IPS-NIHi7 (cell line): ENCODE measurements around the gene KCNMB3.
"Not testable (repeated sequence)": the region's sequence is repeated elsewhere in the genome, so short reads cannot be mapped to it uniquely, and the experiment has no call there.

Source experiments
- DNase-seq: peaks from one replicate; pipeline ENCODE4 v3.0.0; 2012; ENCODE audit warnings: mixed read lengths; ENCODE audit errors: extremely low spot score

The KCNMB3 gene

GRCh38 chr3:179264449-179264848 lies 13.5 kb upstream of the KCNMB3 start:
- no peak for DNase-seq

- DNase-seq, result no peak
Measured at GRCh38 chr3:179263134-179263533, 12.2 kb upstream of the KCNMB3 start.

- DNase-seq, result peak; percentile 91
Measured at GRCh38 chr3:179260949-179261765, 10.2 kb upstream of the KCNMB3 start.

- not testable (repeated sequence) for DNase-seq
Measured at GRCh38 chr3:179259959-179260756, 9.2 kb upstream of the KCNMB3 start.

GRCh38 chr3:179258820-179259219 lies 7.9 kb upstream of the KCNMB3 start:
- no peak for DNase-seq

GRCh38 chr3:179257742-179258141 lies 6.8 kb upstream of the KCNMB3 start:
- DNase-seq, result not testable (repeated sequence)

DNA sequence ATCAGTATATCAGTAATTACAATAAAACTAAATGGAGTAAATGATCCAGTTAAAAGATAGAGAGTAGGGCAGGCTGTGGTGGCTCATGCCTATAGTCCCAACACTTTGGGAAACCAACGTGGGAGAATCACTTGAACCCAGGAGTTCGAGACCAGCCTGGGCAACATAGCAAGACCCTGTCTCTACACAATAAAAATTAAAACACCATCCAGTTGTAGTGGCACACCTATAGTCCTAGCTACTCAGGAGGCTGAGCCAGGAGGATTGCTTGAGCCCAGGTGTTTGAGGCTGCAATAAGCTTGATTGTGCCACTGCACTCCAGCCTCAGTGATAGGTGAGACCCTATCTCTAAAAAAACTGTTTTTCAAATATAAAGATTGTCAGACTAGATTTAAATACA lies 5.9 kb upstream of the KCNMB3 start:
- DNase-seq, result no peak

- DNase-seq, result no peak
Measured at GRCh38 chr3:179247289-179248015, 3.5 kb downstream of the KCNMB3 start.

- DNase-seq, result no peak
Measured at GRCh38 chr3:179244878-179245277, 6.0 kb downstream of the KCNMB3 start.

DNA sequence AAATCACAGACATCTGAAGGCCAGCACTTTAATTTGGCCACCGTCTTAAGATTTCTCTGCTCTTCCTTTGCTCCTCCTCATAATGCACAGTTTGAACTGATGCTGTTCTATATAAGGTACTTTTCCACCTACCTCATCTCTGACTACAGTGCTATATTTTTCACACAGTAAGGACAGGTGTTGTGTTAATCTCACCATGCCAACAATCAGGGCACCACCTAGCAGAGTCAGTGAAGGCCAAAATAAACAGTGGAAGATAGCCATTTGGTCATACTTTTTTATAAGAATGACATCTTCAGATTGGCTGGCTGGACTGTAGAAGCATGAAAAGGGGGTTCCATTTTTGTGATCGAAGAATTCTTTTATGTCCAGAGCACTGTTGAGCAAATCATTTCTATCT lies 8.1 kb downstream of the KCNMB3 start:
- DNase-seq, result not testable (repeated sequence)

DNA sequence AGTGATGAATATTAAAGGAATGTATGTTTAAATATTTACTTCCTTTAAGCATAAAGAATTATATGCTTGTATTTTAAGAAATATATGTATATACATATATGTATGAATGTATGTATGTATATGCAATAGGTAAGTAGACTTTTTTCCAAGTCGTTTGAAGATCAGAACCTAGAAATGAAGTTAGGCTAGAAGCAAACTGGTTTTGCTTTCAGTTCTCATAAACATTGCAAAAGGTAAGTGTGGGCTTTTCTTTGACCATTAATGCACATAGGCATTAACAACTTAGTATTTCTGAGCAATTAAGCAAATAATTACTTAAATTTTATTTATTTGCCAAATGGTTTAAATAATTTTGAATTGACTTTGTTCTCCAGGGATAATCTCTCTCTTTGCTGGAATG lies 10.6 kb downstream of the KCNMB3 start:
- not testable (repeated sequence) for DNase-seq

- no peak for DNase-seq
Measured at GRCh38 chr3:179236669-179237301, 14.1 kb downstream of the KCNMB3 start.

DNA sequence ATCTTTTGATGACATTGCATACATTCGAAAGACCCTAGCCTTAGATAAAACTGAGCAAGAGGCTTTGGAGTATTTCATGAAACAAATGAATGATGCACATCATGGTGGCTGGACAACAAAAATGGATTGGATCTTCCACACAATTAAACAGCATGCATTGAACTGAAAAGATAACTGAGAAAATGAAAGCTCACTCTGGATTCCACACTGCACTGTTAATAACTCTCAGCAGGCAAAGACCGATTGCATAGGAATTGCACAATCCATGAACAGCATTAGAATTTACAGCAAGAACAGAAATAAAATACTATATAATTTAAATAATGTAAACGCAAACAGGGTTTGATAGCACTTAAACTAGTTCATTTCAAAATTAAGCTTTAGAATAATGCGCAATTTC lies 16.7 kb downstream of the KCNMB3 start:
- no peak for DNase-seq

- DNase-seq, result no peak
Measured at GRCh38 chr3:179233043-179233442, 17.9 kb downstream of the KCNMB3 start.

- no peak for DNase-seq
Measured at GRCh38 chr3:179229177-179229576, 21.7 kb downstream of the KCNMB3 start.

- no peak for DNase-seq
Measured at GRCh38 chr3:179227349-179227748, 23.6 kb downstream of the KCNMB3 start.

DNA sequence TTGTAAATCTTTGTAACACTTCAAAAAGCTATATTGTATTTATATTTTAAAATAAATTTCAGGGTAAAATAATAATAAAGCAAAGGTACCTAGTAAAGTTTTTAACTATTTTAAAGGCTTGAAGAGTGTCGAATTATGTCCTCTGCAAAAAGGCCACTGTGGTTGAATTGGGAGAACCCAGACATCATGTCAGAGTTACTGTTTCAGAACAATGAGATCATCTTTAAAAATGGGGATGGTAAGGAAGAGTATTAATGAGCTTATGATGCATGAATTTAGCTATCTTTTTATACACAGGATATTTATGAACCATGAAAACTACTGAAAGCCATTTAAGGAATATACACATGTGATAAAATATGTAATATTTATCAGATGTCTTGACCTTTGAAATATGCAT lies 26.3 kb downstream of the KCNMB3 start:
- DNase-seq, result no peak

- DNase-seq, result no peak
Measured at GRCh38 chr3:179223548-179223947, 27.4 kb downstream of the KCNMB3 start.

DNA sequence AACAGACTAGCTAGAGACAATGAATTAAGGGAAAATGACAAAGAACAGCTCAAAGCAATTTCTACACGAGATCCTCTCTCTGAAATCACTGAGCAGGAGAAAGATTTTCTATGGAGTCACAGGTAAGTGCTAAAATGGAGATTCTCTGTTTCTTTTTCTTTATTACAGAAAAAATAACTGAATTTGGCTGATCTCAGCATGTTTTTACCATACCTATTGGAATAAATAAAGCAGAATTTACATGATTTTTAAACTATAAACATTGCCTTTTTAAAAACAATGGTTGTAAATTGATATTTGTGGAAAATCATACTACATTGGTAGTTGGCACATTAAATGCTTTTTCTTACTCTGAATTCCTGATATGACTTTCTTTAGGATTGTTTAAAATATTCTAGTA lies 32.7 kb downstream of the KCNMB3 start:
- DNase-seq, result not testable (repeated sequence)

DNA sequence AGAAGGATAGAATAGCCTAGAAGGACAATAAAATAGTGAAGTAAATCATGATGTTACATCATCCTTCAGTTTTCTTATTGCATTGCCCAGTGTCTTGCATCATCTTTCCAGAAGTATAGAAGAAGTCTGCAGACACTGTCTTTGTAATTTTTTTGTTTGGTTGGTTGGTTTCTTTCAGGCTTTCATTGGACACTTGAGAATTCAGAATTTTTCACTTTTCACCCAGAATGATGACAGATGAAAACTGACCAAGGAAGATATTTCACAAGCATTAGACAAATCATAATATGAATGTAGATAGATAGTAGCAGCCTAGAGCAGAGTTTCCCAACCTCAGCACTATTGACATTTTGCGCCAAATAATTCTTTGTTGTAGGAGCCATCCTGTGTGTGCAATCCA lies 35.4 kb downstream of the KCNMB3 start:
- not testable (repeated sequence) for DNase-seq

DNA sequence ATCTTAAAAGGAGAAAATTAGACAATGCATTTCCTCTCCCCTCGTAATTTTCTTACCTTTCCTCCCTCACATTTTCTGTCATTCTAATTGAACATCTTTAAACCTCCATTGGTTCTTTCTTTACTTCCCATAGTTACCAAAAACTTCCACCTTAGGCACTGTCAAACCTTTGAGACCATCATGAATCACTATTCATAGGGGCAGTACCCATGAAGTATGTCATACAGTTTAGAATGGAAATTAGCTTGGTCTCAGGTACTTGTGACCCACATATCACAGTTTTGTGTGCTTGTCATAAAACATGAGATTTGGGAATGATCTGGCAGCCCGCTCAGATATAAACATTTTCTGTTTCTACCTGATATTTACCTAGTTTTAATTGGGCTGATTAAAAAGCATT lies 50.1 kb downstream of the KCNMB3 start:
- no peak for DNase-seq

GRCh38 chr3:179196700-179197099 lies 54.2 kb downstream of the KCNMB3 start:
- peak; percentile 12 for DNase-seq
